Left ventricle myocardium inferior (tissue), 1 donor: Measurements from ENCODE around the gene VSIG10. TPM values are rescaled to one million over a fixed set of nuclear protein-coding genes. Genes with fewer than 3 reads are reported as not detected.

ENCODE experiments used
- DNase-seq: peaks from one replicate; pipeline ENCODE4 v3.0.0-alpha.2; 2020
- H3K27ac ChIP-seq: fragments of 200-600 bp; replicated peaks from 2 replicates; pipeline ENCODE4 v1.8.0; 2021
- H3K27me3 ChIP-seq: fragments of 200-600 bp; 2 replicates; pipeline ENCODE4 v1.8.0; 2021; ENCODE audit warnings: low read depth
- H3K36me3 ChIP-seq: fragments of 200-600 bp; 2 replicates; pipeline ENCODE4 v1.8.0; 2021
- H3K4me1 ChIP-seq: fragments of 200-600 bp; 2 replicates; pipeline ENCODE4 v1.8.0; 2021
- H3K4me3 ChIP-seq: fragments of 200-600 bp; 2 replicates; pipeline ENCODE4 v1.8.0; 2021; ENCODE audit warnings: mild to moderate bottlenecking, moderate library complexity
- H3K9me3 ChIP-seq: fragments of 200-600 bp; replicated peaks from 2 replicates; pipeline ENCODE4 v1.8.0; 2021
- CTCF ChIP-seq: fragments of 200-600 bp; IDR thresholded peaks from 2 replicates; pipeline ENCODE4 v1.8.0; 2021; ENCODE audit warnings: antibody characterized with exemption, mild to moderate bottlenecking, borderline replicate concordance
- intact Hi-C: fragments of 100-400 bp; cut with micrococcal nuclease; formaldehyde crosslinking; loops from one replicate; pipeline ENCODE4 v1.11.0; 2022
- total RNA-seq: library from RNA; stranded (reverse); fragmentation: NEBNext Ultra II Directional; extraction: Animal tissue kit (Norgen Biotek cat#: 25700); gene quantifications from one replicate; pipeline ENCODE4 v1.2.1, GENCODE V29; 2021
- donor health status: DM: no; HTN: yes; CAD: no; lungs with severe emphysema.

VSIG10 gene
- total RNA-seq, 1 donor from 2014 or later, result 12.1 TPM

- H3K27ac ChIP-seq, result no peak overlapping the region
- intact Hi-C loops, result no loop called here
- TF ChIP-seq CTCF, result no peak
- no peaks in the 10 kb centered on the region for H3K9me3 ChIP-seq
- H3K36me3 ChIP-seq, result peaks cover 18% of the 10 kb centered on the region
- no peaks in the 10 kb centered on the region for H3K27me3 ChIP-seq
- no peak overlapping the region for H3K4me3 ChIP-seq
- H3K4me1 ChIP-seq, result no peaks in the 10 kb centered on the region
- no peak for DNase-seq
Measured at GRCh38 chr12:118073768-118074167, 30.0 kb downstream of the VSIG10 start.

GRCh38 chr12:118070650-118071049 is 33.2 kb downstream of the VSIG10 start:
- Histone ChIP-seq H3K4me1 (no peaks in the 10 kb centered on the region), H3K9me3 (no peaks in the 10 kb centered on the region), H3K27me3 (no peaks in the 10 kb centered on the region), H3K27ac (no peak overlapping the region), H3K4me3 (no peak overlapping the region), H3K36me3 (no peaks in the 10 kb centered on the region)
- DNase-seq, result no peak
- no peak for TF ChIP-seq CTCF
- intact Hi-C loops, result no loop called here

DNA sequence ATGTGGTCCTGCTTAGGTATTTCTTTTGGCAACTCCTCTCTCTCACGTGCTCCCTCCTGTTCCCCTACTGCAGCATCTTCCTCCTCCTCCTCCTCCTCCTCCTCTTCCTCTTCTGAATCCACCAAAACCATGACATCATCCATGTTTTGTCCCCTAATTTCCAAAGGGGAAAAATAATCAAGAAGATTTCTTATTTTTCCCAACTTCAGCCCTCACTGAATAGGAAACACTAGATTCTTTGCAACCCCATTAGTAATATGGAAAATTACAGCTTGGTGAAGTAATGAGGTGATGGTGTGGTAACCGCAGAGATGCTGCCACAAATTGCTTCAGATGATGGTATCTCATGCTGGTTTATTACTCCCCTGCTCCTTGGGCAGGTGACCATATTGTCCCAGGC is 35.4 kb downstream of the VSIG10 start:
- no peak overlapping the region for H3K27ac ChIP-seq
- no peaks in the 10 kb centered on the region for H3K27me3 ChIP-seq
- H3K4me3 ChIP-seq, result no peak overlapping the region
- no peak for TF ChIP-seq CTCF
- DNase-seq, result no peak
- H3K36me3 ChIP-seq, result no peaks in the 10 kb centered on the region
- no peaks in the 10 kb centered on the region for H3K9me3 ChIP-seq
- intact Hi-C loops, result no loop called here
- peaks cover 16% of the 10 kb centered on the region for H3K4me1 ChIP-seq

DNA sequence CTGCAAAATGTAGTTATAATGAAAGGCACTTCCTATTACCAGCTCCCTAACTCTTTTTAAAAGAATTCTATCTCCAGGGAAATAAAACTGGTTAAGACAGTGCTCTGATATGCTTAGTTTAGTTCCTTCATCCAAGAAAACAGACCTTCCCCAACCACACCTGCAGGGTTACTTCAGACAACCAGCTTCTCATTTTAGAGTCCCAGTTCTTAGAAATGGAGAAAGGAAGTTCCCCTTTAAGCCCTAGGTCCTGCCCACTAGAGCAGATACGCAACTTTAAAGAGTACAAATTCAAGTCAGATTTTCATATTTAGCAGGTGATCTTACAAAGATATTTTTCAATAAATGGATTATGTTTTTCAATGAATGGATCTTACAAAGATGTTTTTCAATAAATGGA is 38.4 kb downstream of the VSIG10 start:
- no peak for DNase-seq
- Histone ChIP-seq H3K4me1 (peaks cover 31% of the 10 kb centered on the region), H3K4me3 (no peak overlapping the region), H3K9me3 (no peaks in the 10 kb centered on the region), H3K27ac (no peak overlapping the region), H3K27me3 (no peaks in the 10 kb centered on the region), H3K36me3 (no peaks in the 10 kb centered on the region)
- intact Hi-C loops, result no loop called here
- TF ChIP-seq CTCF, result no peak

DNA sequence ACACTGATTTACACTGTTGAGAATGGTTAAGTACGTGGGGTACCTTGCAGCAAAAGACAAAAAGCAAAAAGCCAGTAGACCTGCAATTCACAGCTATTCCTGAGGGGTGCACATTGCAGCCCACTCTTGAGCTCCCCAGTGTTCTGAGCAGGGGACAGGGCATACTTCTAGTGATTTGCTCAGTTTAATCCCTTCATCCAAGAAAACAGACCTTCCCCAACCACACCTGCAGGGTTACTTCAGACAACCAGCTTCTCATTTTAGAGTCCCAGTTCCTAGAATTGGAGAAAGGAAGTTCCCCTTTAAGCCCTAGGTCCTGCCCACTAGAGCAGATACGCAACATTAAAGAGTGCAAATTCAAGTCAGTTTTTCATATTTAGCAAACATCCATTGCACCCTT is 39.2 kb downstream of the VSIG10 start:
- no peak for DNase-seq
- TF ChIP-seq CTCF, result no peak
- no peaks in the 10 kb centered on the region for H3K27me3 ChIP-seq
- intact Hi-C loops, result no loop called here
- H3K4me1 ChIP-seq, result peaks cover 39% of the 10 kb centered on the region
- H3K4me3 ChIP-seq, result no peak overlapping the region
- no peak overlapping the region for H3K27ac ChIP-seq
- no peaks in the 10 kb centered on the region for H3K36me3 ChIP-seq
- H3K9me3 ChIP-seq, result no peaks in the 10 kb centered on the region
